ENCODE results near the gene TMEM171.

DNA sequence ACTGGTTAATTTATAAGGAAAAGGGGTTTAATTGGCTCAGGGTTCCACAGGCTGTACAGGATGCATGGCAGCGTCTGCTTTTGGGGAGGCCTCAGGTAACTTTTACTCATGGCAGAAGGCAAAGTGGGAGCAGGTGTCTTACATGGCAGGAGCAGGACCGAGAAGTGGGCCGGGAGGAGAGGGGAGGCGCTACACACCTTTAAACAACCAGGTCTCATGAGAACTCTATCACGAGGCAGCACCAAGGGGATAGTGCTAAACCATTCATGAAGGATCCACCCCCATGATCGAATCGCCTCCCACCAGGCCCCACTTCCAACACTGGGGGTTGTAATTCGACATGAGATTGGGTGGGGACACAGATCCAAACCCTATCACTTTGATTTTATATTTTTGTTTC lies 21.7 kb downstream of the TMEM171 start:
- TF ChIP-seq, protein P1, sequence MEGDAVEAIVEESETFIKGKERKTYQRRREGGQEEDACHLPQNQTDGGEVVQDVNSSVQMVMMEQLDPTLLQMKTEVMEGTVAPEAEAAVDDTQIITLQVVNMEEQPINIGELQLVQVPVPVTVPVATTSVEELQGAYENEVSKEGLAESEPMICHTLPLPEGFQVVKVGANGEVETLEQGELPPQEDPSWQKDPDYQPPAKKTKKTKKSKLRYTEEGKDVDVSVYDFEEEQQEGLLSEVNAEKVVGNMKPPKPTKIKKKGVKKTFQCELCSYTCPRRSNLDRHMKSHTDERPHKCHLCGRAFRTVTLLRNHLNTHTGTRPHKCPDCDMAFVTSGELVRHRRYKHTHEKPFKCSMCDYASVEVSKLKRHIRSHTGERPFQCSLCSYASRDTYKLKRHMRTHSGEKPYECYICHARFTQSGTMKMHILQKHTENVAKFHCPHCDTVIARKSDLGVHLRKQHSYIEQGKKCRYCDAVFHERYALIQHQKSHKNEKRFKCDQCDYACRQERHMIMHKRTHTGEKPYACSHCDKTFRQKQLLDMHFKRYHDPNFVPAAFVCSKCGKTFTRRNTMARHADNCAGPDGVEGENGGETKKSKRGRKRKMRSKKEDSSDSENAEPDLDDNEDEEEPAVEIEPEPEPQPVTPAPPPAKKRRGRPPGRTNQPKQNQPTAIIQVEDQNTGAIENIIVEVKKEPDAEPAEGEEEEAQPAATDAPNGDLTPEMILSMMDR (conservative IDR thresholded peaks at IDR 0.05; ENCODE audit: low read length): no peak
- TF ChIP-seq EZH2phosphoT487 (IDR thresholded peaks at IDR 0.05; ENCODE audit: borderline replicate concordance): no peak
